ENCODE measurements around the gene NAA80.

Gene NAA80

GRCh38 chr3:50327943-50328691, 28.9 kb upstream of the NAA80 start, which contains the start of gene TUSC2:
TSS of gene TUSC2 (minus strand) at chr3:50328223. CDS start at chr3:50328099, 124 bp downstream.
- peak within 1 kb of the TSS; percentile 86 for H3K4me3 ChIP-seq (ENCODE audit: low read length)
- no peak for TF ChIP-seq CTCF (conservative IDR thresholded peaks at IDR 0.05; ENCODE audit: low read depth, low read length)
- DNase-seq (ENCODE audit: low read depth), result peak; percentile 80

GRCh38 chr3:50327129-50327528, 27.9 kb upstream of the NAA80 start:
- DNase-seq (ENCODE audit: low read depth), result no peak
- H3K4me3 ChIP-seq (ENCODE audit: low read length), result peak overlapping the region; percentile 86
- TF ChIP-seq CTCF (conservative IDR thresholded peaks at IDR 0.05; ENCODE audit: low read depth, low read length), result no peak

GRCh38 chr3:50326182-50326541, 27.0 kb upstream of the NAA80 start:
- no peak for TF ChIP-seq CTCF (conservative IDR thresholded peaks at IDR 0.05; ENCODE audit: low read depth, low read length)
- no peak overlapping the region for H3K4me3 ChIP-seq (ENCODE audit: low read length)
- DNase-seq (ENCODE audit: low read depth), result no peak

GRCh38 chr3:50325497-50326181, 26.4 kb upstream of the NAA80 start:
- TF ChIP-seq CTCF (conservative IDR thresholded peaks at IDR 0.05; ENCODE audit: low read depth, low read length), result no peak
- no peak overlapping the region for H3K4me3 ChIP-seq (ENCODE audit: low read length)
- no peak for DNase-seq (ENCODE audit: low read depth)

GRCh38 chr3:50325113-50325480, 25.9 kb upstream of the NAA80 start:
- no peak overlapping the region for H3K4me3 ChIP-seq (ENCODE audit: low read length)
- DNase-seq (ENCODE audit: low read depth), result no peak
- TF ChIP-seq CTCF (conservative IDR thresholded peaks at IDR 0.05; ENCODE audit: low read depth, low read length), result no peak

- DNase-seq (ENCODE audit: low read depth), result no peak
- H3K4me3 ChIP-seq (ENCODE audit: low read length), result no peak overlapping the region
- TF ChIP-seq CTCF (conservative IDR thresholded peaks at IDR 0.05; ENCODE audit: low read depth, low read length), result peak; percentile 95
Observed at GRCh38 chr3:50324351-50325112, 25.3 kb upstream of the NAA80 start.

Data from retinal pigment epithelial cell (primary cell).